Ectodermal cell (in vitro differentiated cells): ENCODE measurements around the gene TRIM8.

Source experiments
- H3K27ac ChIP-seq: 2 replicates; pipeline ENCODE4 v1.7.0; 2013; ENCODE audit warnings: mild to moderate bottlenecking, low read depth, low read length; ENCODE audit not compliant: insufficient read depth, poor library complexity, severe bottlenecking
- H3K27me3 ChIP-seq: 2 replicates; pipeline ENCODE4 v1.7.0; 2013; ENCODE audit warnings: mild to moderate bottlenecking, low read length; ENCODE audit not compliant: insufficient read depth, control insufficient read depth, poor library complexity, severe bottlenecking
- H3K36me3 ChIP-seq: one replicate; pipeline ENCODE4 v1.7.0; 2013; ENCODE audit warnings: low read length; ENCODE audit not compliant: control insufficient read depth, insufficient read depth
- H3K4me1 ChIP-seq: one replicate; pipeline ENCODE4 v1.7.0; 2013; ENCODE audit warnings: low read length; ENCODE audit not compliant: control insufficient read depth, insufficient read depth
- H3K4me3 ChIP-seq: 2 replicates; pipeline ENCODE4 v1.7.0; 2013; ENCODE audit warnings: low read depth, low read length, control low read depth; ENCODE audit not compliant: insufficient read depth
- H3K9me3 ChIP-seq: 2 replicates; pipeline ENCODE4 v1.7.0; 2013; ENCODE audit warnings: mild to moderate bottlenecking, low read length, moderate library complexity; ENCODE audit not compliant: control insufficient read depth
- WGBS, 2 experiments: methylation state at CpG; one replicate each; pipeline ENCODE4 v1.1.7; 2013; ENCODE audit warnings: missing lambda C conversion rate in 2 of 2; 5-methylcytosine and 5-hydroxymethylcytosine counted together

Gene TRIM8

GRCh38 chr10:102696736-102697135 is 52.5 kb downstream of the TRIM8 start:
- H3K4me3 ChIP-seq: no peak overlapping the region
- WGBS, 2 experiments: 96 to 99% methylated on average over 3 of the region's 3 CpGs
- H3K27me3 ChIP-seq: no peaks in the 10 kb centered on the region
- H3K27ac ChIP-seq: no peak overlapping the region
- H3K36me3 ChIP-seq: peaks cover 28% of the 10 kb centered on the region
- H3K9me3 ChIP-seq: no peaks in the 10 kb centered on the region
- no peaks in the 10 kb centered on the region for H3K4me1 ChIP-seq

GRCh38 chr10:102698894-102699293 is 54.6 kb downstream of the TRIM8 start:
- H3K36me3 ChIP-seq: peaks cover 32% of the 10 kb centered on the region
- no peaks in the 10 kb centered on the region for H3K4me1 ChIP-seq
- no peaks in the 10 kb centered on the region for H3K9me3 ChIP-seq
- H3K4me3 ChIP-seq: no peak overlapping the region
- 92 to 96% methylated on average over 1 to 2 of the region's 2 CpGs for WGBS, 2 experiments
- H3K27me3 ChIP-seq: no peaks in the 10 kb centered on the region
- H3K27ac ChIP-seq: no peak overlapping the region

GRCh38 chr10:102701272-102701671 is 57.0 kb downstream of the TRIM8 start:
- Histone ChIP-seq H3K27me3 (no peaks in the 10 kb centered on the region), H3K9me3 (no peaks in the 10 kb centered on the region), H3K4me1 (no peaks in the 10 kb centered on the region), H3K36me3 (peaks cover 32% of the 10 kb centered on the region), H3K4me3 (no peak overlapping the region), H3K27ac (no peak overlapping the region)
- whole genome bisulfite sequencing, 2 experiments: 95% methylated on average over 3 of the region's 3 CpGs

GRCh38 chr10:102701796-102702195 is 57.5 kb downstream of the TRIM8 start:
- H3K27me3 ChIP-seq: no peaks in the 10 kb centered on the region
- no peaks in the 10 kb centered on the region for H3K9me3 ChIP-seq
- WGBS, 2 experiments: 94 to 100% methylated on average over 1 to 2 of the region's 3 CpGs
- H3K4me3 ChIP-seq: no peak overlapping the region
- peaks cover 28% of the 10 kb centered on the region for H3K36me3 ChIP-seq
- no peaks in the 10 kb centered on the region for H3K4me1 ChIP-seq
- no peak overlapping the region for H3K27ac ChIP-seq

- no peak overlapping the region for H3K27ac ChIP-seq
- H3K4me1 ChIP-seq: no peaks in the 10 kb centered on the region
- no peaks in the 10 kb centered on the region for H3K27me3 ChIP-seq
- no peaks in the 10 kb centered on the region for H3K9me3 ChIP-seq
- H3K4me3 ChIP-seq: no peak overlapping the region
- WGBS, 2 experiments: 95 to 96% methylated on average over 2 of the region's 2 CpGs
- H3K36me3 ChIP-seq: peaks cover 21% of the 10 kb centered on the region
Observed at GRCh38 chr10:102702742-102703141, 58.5 kb downstream of the TRIM8 start.

GRCh38 chr10:102704915-102705314 is 60.6 kb downstream of the TRIM8 start:
- H3K36me3 ChIP-seq: peaks cover 9% of the 10 kb centered on the region
- H3K4me3 ChIP-seq: no peak overlapping the region
- WGBS, 2 experiments: 94 to 98% methylated on average over 6 of the region's 6 CpGs
- H3K27me3 ChIP-seq: no peaks in the 10 kb centered on the region
- no peak overlapping the region for H3K27ac ChIP-seq
- H3K4me1 ChIP-seq: no peaks in the 10 kb centered on the region
- H3K9me3 ChIP-seq: no peaks in the 10 kb centered on the region

GRCh38 chr10:102705531-102705930 is 61.3 kb downstream of the TRIM8 start:
- Histone ChIP-seq H3K9me3 (no peaks in the 10 kb centered on the region), H3K4me1 (peaks cover under 1% of the 10 kb centered on the region), H3K27me3 (no peaks in the 10 kb centered on the region), H3K4me3 (no peak overlapping the region), H3K27ac (no peak overlapping the region), H3K36me3 (peaks cover 9% of the 10 kb centered on the region)
- WGBS, 2 experiments: 89 to 100% methylated on average over 1 to 2 of the region's 2 CpGs
